Eye (tissue), 1 donor: ENCODE measurements around the gene BCAS2.
"Not testable (repeated sequence)": the region's sequence is repeated elsewhere in the genome, so short reads cannot be mapped to it uniquely, and the experiment has no call there.

Experiments used
- DNase-seq: peaks from one replicate; pipeline ENCODE4 v3.0.0-alpha.2; 2015

BCAS2 gene

DNA sequence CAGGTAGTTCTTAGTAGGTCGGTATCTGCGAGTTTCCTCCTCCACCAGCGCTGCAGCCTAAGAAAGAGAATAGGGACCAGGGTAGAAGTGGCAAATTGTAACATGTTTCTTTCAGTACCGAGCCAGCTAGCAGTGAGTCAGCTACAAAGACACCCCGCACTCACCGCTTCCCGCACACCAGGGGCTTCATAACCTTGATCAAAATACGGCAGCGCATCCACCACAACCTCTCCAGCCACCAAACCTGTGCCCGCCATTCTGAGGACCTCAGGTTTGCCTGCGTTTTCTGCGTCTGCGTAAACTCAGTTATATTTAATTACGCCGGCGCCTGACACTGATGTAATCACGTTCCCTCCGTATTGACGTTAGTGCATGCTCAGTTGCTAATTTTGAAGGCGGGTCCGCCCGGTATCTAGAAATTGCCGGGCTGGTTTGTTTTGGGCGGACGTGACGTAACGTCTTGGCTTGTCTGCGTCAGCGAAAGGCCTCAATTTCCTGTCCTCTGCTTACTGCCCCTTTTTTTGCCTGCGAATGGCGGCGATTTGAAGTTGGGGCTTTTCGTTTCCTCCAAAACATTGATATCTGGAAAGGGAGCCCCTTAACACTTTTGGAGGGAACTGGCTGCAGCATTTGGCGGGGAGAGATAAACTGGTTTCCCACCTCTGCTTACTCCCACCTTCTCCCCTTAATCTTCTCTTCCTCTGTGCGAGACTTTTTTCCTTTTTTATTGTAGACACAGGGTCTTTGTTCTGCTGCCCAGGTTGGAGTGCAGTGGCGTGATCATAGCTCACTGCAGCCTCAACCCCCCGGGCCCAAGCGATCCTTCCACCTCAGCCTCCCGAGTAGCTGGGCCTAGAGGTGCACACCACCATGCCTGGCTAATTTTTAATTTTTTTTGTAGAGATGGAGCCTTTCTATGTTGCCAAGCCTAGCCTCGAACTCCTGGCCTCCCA, at the start of gene BCAS2:
Gene BCAS2, minus strand, starts transcription at position 281 of the 953 bp plus-strand sequence. Its CDS starts 24 bp downstream, at position 257.
- peak; percentile 99 for DNase-seq

DNA sequence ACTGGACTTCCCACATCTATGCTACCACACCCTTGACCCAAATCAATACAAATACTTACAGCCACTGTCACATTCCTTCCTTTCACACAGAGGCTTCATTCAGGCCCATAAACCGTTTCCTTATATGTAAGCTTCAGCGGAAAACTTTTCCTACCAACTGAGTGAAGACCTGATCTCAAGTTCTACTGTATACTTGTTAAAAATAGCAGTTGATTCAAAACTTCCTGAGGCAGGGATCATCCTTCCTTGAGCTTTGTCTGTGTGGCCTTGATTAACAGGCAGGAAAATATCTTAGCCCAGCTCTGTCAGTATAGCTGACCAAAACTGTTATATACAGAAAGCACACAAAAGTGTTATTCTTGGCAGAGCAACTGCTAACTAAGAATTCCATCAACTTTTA, 45.7 kb upstream of the BCAS2 start:
- no peak for DNase-seq

DNA sequence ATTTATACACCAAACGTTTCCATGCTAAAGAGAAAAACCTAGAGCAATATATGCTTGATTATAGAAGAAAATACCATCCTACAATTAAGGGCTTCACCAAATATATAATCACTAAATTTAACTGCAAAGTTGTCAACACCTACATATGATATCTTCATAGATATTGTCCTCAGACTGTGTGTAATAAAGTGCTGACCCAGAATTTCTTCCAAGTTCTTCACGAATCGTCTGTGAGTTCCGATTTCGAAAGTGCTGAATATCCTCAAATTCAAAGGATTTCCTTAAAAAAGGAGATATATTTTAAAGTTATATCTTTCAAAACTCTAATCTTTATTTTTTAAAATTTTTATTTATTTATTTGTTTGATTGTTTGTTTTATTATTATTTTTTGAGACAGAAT, 41.9 kb upstream of the BCAS2 start:
- no peak for DNase-seq

DNA sequence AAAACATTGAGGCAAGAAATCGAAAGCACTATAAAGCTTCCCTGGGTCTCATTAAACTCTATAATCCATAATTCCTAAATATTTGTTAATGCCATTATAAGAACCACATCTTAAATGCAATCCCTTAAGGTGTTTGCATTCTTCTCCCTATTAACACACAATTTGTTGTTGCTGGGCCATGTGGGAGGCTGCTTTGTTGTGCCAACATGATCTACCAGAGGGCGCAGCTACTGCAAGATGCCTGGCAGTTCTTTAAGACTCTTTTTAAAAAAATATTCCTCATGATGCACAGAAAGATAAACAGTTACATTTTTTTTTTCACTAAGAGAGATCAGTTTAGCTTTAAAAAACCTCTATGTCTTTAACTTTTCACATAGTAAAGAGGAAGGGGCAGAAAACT, 39.0 kb upstream of the BCAS2 start:
- no peak for DNase-seq

DNA sequence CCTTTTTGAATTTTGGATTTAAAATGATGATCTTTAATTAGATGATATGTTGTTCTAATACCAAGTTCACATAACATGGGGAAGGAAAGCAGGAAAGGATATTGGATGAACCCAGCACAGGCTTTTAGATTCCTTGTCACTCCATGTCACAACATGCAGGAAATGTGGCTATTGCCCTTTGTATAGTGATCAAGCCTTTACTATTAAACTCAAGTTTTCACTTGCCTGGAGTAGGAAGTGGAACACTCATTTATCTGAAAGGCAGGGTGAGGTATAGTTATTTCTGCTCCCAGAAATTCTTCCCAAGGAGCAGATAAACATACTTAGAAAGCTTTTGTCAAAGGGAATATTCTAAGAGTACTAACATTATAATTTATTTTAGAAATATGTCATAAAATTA, 37.2 kb upstream of the BCAS2 start:
- no peak for DNase-seq

DNA sequence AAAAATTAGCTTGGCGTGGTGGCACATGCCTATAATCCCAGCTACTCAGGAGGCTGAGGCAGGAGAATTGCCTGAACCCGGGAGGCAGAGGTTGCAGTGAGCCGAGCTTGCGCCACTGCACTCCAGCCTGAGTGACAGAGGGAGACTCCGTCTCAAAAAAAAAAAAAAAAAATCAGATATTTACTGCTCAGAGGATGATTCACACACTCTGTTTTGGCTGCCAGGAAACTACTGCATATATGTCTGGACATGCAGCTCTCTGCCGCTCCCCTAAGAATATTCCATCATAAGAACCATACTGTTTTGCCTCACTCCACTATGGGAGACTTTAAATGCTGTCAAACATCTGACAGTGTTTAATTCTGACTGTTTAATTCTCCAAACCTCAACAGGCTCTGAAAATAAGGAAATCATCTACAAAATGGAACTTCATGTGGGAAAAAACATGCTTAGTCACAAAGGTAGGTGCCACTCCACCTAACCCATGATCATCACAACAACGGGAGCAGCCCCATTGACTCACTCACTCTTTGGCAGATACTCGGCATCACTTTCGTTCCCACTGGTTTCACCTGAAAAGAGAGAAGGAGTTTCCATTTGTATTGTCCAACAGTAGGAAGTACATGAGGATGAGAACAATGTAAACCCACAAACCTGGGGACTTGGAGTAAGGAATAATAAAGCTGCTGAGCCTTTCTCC, 29.3 kb upstream of the BCAS2 start:
- DNase-seq: no peak

DNA sequence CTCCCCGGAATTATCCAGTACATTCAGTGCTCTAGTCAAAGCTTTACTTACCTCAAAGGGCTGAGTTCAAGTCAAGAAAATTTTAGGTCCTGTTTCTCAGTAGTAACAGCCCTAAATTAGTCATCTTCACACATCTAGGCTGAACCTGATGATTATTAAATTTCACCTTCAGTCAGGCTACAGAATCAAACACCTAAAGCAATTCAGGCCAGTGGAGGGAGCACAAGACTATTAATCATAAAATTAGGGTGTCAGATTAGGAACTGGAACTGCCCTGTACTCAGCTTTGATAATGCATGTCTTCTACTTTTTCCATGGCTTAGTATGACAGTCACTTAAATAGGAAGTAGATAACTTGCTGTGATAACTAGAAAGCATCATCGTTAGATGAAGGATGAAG, 28.4 kb upstream of the BCAS2 start:
- DNase-seq: no peak

DNA sequence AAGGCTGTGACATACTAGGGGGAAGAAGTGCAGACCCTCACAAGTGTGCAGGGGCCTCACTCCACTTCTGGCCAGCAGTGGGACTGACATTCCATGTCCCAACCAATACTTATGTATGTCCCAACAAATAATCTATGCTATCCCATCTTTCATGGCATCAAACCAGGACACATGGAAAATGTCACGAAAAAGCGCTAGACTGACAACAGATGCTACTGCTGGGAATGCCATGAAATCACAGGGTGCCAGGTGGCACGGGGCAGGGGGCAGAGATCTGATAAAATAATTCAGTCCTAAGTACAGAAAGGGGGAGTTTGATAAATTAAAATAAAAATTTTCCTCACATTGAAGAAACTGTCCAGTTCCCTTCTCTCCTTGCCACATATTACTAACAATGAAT, 27.6 kb upstream of the BCAS2 start:
- no peak for DNase-seq

DNA sequence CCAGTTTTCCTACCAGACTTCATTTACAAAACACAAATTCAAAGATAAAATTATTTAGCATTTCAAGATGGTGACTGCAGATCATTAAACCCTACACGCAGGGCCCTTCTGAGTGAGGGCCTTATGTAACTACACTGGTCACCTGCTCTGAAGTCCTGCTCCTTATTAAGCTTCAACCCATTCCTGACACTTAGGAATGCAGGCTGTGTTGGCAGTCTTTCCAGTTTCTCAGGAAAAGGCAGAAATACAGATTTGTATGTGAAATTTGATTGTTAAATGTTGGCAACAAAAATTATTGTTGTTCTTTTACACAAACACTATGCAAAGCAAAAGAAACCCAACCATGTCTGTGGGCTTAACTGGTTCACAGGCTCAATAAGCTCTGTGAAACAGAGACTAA, 25.8 kb upstream of the BCAS2 start:
- no peak for DNase-seq

DNA sequence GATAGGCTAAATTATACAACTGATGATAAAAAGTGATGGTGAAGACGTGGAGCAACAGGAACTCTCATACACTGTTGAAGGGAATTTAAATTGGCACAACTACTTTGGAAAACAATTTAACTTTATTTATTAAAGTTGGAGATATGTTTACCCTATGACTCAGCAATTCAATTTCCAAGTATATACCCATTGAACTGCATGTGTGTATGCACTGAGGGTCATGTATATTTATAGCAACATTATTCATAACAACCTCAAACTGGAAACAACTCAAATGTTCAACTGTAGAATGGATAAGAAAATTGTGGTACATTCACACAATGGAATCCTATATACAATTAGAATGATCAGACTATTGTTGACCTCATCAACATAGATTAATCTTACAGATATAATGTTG, 16.5 kb upstream of the BCAS2 start:
- DNase-seq: no peak

DNA sequence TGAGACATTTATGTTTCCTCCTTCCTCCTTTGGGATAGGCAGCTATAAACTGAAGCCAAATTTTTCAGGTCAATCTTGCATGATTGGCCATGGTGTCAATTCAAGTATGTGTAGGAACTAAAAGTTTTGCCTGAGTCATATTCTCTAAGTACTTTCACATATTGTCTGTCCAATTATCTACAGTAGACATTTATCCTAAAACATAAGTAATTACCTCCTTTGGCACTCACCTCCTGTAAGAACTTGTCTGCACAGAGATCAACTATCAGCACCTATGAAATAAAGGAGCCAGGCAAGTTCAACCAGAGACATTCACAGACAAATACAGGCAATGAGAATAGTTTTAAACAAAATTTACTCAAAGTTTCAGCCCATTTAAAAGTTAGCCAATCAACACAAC, 14.2 kb upstream of the BCAS2 start:
- DNase-seq: no peak

DNA sequence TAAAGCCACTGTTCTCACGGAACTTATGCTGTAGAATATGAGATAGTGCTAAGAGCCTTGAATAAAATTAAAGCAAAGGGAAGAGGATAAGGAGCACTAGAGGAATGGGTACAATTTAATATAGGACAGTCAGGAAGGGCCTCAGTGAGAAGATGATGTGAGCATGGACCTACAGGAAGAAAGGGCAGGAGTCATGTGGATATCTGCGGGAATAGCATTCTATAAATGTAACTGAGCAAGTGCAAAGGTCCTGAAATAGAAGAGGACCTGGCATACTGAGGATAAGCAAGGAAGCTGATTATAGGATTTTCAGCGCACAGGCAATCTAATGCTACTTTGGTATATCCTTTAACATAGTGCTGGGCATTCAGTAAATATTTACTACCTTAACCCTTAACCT, 12.6 kb upstream of the BCAS2 start:
- no peak for DNase-seq

DNA sequence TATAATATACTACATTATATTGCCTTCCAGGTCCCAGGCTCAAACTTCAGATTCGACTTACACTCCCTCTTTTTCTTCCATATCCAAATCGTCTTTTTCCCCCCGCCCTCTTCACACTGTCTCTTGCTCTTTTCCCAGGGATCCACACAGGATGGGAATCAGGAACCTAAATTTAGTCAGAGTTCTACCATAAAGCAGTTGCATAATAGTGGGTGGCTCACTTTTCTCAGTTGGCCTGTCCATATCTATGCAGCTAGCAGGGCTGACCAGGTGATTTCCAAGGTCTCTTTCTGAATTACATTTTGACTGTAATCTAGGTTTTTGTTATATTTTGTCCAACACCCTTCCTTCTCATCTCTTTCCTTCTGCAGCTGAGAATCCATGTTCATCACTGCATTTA, 7.7 kb upstream of the BCAS2 start:
- DNase-seq: no peak

DNA sequence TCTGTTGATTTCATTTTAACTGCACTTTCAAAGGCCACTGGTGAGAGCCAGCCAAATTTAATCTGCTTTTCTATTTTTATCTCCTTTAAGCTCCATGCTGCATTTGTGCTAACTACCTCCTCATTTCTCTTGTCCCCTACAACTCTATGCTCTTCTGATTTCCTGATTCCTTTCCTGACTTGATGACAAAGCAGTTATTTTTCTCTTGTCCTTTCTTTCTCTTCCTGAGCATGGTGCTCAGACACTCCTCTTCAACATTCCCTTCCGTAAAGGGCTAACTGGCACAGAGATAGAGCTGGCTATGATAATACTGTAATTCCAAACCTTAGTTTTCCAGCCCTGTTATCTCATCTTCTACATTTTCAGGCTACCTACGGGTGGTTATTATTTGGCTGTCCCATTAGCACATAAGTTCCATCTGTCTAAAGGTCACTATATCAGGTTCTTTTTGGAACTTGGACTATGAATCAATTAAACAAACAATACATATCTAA, 6.8 kb upstream of the BCAS2 start:
- DNase-seq: no peak

DNA sequence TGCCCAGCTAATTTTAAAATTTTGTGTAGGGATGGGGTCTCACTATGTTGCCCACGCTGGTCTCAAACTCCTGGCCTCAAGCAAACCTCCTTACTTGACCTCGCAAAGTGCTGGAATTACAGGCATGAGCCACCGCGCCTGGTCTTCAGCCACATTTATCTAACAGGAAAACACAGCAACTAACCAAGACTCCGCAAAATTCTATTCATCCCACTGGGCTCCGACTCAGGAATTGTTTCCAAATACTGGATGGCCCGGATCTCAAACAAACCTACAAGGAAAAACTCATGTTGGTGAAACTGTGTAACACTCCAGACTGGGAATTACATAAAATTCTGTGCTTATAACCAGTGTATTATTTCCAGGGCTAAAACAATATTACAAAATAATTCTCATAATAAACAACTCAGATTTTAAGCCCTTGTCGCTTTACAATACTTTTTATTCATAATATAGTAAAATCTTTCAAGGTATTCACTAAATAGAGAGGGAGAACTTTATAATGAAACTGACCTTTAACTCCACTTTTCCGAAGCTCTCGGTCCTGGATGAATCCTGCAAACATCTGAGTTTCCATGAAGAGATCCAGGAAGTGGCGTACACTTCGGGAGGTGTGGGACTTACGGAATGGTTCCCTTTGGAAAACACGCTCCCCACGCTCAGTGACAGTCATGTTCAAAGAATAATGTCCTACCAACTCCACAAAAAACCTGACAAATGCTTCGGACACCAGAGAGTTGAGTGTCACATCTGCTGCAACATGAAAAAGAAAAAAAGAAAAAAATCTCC, 6.0 kb upstream of the BCAS2 start:
- DNase-seq: no peak

DNA sequence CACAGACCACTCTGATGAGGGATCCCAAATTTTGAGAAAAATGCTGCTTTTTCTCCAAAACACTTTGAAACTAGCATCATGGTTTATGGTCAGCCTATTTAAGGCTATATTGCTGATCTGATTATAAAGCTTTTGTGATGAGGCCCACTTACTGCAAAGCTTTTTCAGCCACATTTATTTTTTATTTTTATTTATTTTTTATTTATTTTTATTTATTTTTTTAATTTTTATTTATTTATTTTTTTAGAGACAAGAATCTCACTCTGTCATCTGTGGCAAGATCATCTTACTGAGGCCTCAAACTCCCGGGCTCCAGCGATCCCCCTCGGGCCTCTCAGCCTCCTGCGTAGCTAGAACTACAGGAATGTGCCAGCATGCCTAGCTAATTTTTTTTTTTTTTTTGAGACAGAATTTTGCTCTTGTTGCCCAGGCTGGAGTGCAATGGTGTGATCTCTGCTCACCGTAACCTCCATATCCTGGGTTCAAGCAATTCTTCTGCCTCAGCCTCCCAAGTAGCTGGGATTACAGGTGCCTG, 5.2 kb upstream of the BCAS2 start:
- DNase-seq: no peak

DNA sequence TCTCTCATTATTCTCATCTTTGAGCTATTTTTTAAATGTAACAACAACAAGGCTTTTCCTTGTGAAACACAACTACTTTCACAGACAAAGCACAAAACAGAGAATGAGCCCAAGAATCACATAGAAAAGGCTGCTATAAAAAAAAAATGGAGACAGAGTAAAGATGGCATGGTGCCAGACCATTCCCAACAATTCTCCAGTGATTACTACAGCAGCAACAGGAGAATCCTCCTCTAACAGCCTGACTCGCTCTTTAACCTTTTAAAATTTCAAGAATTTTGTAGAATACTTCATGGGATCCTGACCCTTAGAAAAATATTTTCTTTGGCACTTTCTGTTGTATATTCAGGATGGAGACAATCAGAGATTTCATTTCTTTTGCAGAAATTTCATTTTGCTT, 3.8 kb upstream of the BCAS2 start:
- peak; percentile 12 for DNase-seq

DNA sequence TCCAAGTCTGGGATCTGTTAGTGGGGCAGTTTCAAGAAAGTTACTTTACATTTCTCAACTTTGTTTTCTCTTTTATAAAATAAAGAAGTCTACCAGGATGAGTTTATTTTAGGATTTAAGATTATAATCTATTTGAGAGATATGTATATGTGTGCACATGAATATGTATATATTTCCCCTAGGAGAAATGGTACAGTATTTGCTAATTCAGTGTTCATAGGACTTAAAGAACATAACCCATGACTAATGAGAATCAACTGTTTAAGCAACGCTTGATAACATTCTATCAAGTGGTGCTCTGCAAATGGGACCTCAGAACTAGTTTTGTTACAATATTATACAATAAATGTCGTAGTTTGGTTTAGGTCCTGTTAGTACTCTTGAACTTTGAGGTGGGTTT, 7.0 kb downstream of the BCAS2 start:
- DNase-seq: no peak

DNA sequence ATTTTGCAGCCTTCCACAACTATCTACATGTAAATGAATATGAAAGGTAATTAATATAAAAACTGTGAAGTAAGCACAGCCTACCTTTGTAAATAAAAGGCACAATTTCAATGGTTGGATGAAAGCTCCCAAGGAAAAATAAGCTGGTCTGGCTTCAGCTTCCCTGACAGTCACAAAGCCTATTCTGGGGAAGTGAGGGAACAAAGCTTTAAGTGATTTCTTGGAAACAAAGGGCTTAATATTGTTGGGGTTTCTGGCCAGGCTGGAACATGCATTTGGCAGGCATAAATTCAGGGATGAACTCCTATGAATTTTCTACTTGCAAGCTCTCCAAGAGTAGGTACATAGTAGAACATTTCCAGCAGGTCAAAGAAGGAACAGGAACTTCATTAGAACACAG, 17.3 kb downstream of the BCAS2 start:
- no peak for DNase-seq

DNA sequence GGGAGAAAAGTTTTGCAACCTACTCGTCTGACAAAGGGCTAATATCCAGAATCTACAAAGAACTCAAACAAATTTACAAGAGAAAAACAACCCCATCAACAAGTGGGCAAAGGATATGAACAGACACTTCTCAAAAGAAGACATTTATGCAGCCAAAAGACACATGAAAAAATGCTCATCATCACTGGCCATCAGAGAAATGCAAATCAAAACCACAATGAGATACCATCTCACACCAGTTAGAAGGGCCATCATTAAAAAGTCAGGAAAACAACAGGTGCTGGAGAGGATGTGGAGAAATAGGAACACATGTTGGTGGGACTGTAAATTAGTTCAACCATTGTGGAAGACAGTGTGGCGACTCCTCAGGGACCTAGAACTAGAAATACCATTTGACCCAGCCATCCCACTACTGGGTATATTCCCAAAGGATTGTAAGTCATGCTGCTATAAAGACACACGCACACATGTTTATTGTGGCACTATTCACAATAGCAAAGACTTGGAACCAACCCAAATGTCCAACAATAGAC, 18.4 kb downstream of the BCAS2 start:
- DNase-seq: not testable (repeated sequence)

DNA sequence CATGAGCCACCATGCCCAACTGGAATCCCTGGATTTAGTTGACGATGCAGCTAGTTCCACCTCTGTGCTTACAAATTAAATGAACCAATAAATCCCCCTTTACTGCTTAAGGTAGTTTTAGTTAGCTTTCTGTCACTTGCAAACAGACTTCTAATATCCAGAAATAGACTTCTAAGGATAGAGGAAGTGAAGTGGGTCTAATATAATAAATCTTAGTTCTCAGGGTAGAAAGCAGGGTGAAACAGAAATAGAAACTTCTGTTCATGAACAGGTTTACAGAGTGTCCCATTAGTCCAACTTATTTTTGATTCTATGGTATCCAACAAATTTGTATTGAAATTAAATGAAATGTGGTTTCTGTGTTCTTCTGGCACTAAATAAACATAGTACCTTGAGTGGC, 20.1 kb downstream of the BCAS2 start:
- DNase-seq: no peak

DNA sequence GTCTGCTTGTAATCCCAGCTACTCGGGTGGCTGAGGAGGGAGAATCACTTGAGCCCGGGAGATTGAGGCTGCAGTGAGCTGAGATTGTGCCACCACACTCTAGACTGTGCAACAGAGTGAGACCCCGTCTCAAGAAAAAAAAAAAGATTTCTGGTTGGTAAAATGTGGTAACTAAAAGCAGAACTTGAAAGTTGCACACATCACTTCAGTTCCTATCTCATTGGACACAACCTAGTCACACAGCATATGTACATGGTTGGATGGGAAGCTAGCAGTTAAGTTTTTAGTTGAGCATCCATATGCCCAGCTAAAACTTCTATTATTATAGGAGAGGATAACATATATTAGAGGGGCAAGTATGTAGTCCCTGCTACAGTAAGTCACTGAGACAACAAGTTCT, 22.1 kb downstream of the BCAS2 start:
- DNase-seq: no peak

DNA sequence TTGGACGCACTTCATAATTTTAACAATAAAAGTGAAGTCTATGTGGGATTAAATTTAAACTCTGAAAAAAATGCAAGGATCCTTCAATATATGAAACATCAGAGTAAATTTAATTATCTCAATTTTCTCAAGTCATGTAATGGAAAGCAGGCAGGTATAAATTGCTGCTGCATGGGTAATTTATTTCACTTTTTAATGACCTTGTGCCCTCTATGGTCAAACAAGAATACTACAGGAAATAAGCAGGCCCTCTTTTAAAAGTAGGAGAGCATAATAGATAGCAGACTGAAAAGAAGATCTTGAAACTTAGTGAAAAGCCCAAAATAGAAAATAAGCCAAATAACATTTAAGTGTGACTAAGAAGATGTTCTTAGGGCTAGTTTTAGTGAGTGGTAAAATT, 22.9 kb downstream of the BCAS2 start:
- no peak for DNase-seq
